ENCODE results near the gene LIN28A.

DNA sequence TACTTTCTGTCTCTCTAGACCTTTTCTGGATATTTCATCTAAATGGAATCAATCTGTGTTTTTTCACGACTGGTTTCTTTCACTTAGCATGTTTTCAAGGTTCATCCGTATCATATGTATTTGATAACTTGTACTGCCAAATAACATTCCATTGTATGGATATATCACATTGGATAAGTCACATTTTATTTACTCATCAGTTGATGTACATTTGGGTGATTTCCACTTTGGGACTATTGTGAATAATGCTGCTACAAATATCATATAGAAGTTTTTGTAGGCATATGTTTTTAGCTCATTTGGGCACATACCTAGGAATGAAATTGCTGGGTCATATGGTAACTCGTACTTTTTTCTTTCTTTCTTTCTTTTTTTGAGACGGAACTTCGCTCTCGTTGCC is 68.4 kb downstream of the LIN28A start:
- TF ChIP-seq, protein P1, sequence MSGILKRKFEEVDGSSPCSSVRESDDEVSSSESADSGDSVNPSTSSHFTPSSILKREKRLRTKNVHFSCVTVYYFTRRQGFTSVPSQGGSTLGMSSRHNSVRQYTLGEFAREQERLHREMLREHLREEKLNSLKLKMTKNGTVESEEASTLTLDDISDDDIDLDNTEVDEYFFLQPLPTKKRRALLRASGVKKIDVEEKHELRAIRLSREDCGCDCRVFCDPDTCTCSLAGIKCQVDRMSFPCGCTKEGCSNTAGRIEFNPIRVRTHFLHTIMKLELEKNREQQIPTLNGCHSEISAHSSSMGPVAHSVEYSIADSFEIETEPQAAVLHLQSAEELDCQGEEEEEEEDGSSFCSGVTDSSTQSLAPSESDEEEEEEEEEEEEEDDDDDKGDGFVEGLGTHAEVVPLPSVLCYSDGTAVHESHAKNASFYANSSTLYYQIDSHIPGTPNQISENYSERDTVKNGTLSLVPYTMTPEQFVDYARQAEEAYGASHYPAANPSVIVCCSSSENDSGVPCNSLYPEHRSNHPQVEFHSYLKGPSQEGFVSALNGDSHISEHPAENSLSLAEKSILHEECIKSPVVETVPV (CRISPR knock-in tag; IDR thresholded peaks at IDR 0.05): no peak
- TF ChIP-seq PATZ1 (CRISPR knock-in tag; IDR thresholded peaks at IDR 0.05; ENCODE audit: borderline replicate concordance) (no peak), ZNF565 (CRISPR knock-in tag; conservative IDR thresholded peaks at IDR 0.05; ENCODE audit: low read depth) (no peak), GLIS3 (CRISPR knock-in tag; IDR thresholded peaks at IDR 0.05) (no peak), ESRRG (CRISPR knock-in tag; IDR thresholded peaks at IDR 0.05) (no peak), ZNF70 (CRISPR knock-in tag; IDR thresholded peaks at IDR 0.05) (no peak), ZFP30 (CRISPR knock-in tag; IDR thresholded peaks at IDR 0.05) (no peak), ZFP3 (CRISPR knock-in tag; IDR thresholded peaks at IDR 0.05) (no peak), SNAI2 (CRISPR knock-in tag; IDR thresholded peaks at IDR 0.05) (no peak), TCF4 (CRISPR knock-in tag; IDR thresholded peaks at IDR 0.05; ENCODE audit: borderline replicate concordance) (no peak), PPARA (CRISPR knock-in tag; IDR thresholded peaks at IDR 0.05; ENCODE audit: borderline replicate concordance) (no peak), ZC3H10 (CRISPR knock-in tag; IDR thresholded peaks at IDR 0.05) (no peak), RARB (CRISPR knock-in tag; IDR thresholded peaks at IDR 0.05) (no peak)
- TF ChIP-seq, protein P2, sequence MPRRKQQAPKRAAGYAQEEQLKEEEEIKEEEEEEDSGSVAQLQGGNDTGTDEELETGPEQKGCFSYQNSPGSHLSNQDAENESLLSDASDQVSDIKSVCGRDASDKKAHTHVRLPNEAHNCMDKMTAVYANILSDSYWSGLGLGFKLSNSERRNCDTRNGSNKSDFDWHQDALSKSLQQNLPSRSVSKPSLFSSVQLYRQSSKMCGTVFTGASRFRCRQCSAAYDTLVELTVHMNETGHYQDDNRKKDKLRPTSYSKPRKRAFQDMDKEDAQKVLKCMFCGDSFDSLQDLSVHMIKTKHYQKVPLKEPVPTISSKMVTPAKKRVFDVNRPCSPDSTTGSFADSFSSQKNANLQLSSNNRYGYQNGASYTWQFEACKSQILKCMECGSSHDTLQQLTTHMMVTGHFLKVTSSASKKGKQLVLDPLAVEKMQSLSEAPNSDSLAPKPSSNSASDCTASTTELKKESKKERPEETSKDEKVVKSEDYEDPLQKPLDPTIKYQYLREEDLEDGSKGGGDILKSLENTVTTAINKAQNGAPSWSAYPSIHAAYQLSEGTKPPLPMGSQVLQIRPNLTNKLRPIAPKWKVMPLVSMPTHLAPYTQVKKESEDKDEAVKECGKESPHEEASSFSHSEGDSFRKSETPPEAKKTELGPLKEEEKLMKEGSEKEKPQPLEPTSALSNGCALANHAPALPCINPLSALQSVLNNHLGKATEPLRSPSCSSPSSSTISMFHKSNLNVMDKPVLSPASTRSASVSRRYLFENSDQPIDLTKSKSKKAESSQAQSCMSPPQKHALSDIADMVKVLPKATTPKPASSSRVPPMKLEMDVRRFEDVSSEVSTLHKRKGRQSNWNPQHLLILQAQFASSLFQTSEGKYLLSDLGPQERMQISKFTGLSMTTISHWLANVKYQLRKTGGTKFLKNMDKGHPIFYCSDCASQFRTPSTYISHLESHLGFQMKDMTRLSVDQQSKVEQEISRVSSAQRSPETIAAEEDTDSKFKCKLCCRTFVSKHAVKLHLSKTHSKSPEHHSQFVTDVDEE (CRISPR knock-in tag; IDR thresholded peaks at IDR 0.05): no peak
